ENCODE measurements around the gene MEOX1. TPM values are rescaled to one million over a fixed set of nuclear protein-coding genes. Genes with fewer than 3 reads are reported as not detected.

Gene MEOX1
- total and polyA plus RNA-seq, 2 of the 13 experiments (the other 11 are each of a cell fraction or from before 2014, with no cell fraction given) = not detected

- intact Hi-C loops (cut with micrococcal nuclease; ENCODE audit: unreplicated experiment) = no loop called here
- no peaks in the 10 kb centered on the region for H3K27me3 ChIP-seq (ENCODE audit: control insufficient read depth in 1 of 2, insufficient read depth in 2 of 2, low read length in 2 of 2)
- H3K9ac ChIP-seq (ENCODE audit: insufficient read depth, low read depth, low read length) = no peak overlapping the region
- no peak overlapping the region for H3K4me3 ChIP-seq (replicated peaks in 1 of 3; ENCODE audit: insufficient read depth in 1 of 3, low read depth in 2 of 3, low read length in 3 of 3)
- 81% methylated on average over 4 of the region's 4 CpGs for WGBS (ENCODE audit: low lambda C conversion rate)
- ChIA-PET CTCF (ENCODE audit: low intra/inter-chr PET ratio, low total read pairs) (no interaction called here), POLR2A (no interaction called here)
- H3K79me2 ChIP-seq (ENCODE audit: insufficient read depth, low read length) = no peaks in the 10 kb centered on the region
- no peaks in the 10 kb centered on the region for H3K9me3 ChIP-seq (ENCODE audit: low read length)
- H3K27ac ChIP-seq (ENCODE audit: extremely low read length, insufficient read depth, low read length) = no peak overlapping the region
- no peak overlapping the region for H2AFZ ChIP-seq (ENCODE audit: low read length)
- H4K20me1 ChIP-seq (ENCODE audit: insufficient read depth, low read length) = no peaks in the 10 kb centered on the region
- DNase-seq (ENCODE audit: low spot score) = no peak
- FAIRE-seq = no peak
- BruUV-seq (replicated peaks) = no TSS peak
- ATAC-seq = no peak
- in situ Hi-C loops (cut with HindIII; ENCODE audit: extremely low pct_ligation_motif_present, low pct_unique_long_range_greater_than_20kb) = no loop called here
- H3K4me2 ChIP-seq (ENCODE audit: low read depth, low read length) = no peak overlapping the region
- H3K36me3 ChIP-seq (replicated peaks in 1 of 2; ENCODE audit: control insufficient read depth in 1 of 2, insufficient read depth in 2 of 2, low read length in 2 of 2) = no peaks in the 10 kb centered on the region
- peaks cover 25% of the 10 kb centered on the region for H3K4me1 ChIP-seq (ENCODE audit: insufficient read depth, low read length)
- no peak for TF ChIP-seq ZNF546 (CRISPR knock-in tag; conservative IDR thresholded peaks at IDR 0.05)
- no peak for TF ChIP-seq FOXC1 (CRISPR knock-in tag; IDR thresholded peaks at IDR 0.05; ENCODE audit: borderline replicate concordance)
- TF ChIP-seq MBNL3 (CRISPR knock-in tag; conservative IDR thresholded peaks at IDR 0.05) = no peak
- no peak for TF ChIP-seq ZNF441 (CRISPR knock-in tag; IDR thresholded peaks at IDR 0.05; ENCODE audit: borderline replicate concordance)
- TF ChIP-seq ZNF367 (CRISPR knock-in tag; IDR thresholded peaks at IDR 0.05; ENCODE audit: borderline replicate concordance) = no peak
- no peak for TF ChIP-seq PBX3 (CRISPR knock-in tag; IDR thresholded peaks at IDR 0.05; ENCODE audit: borderline replicate concordance)
- TF ChIP-seq SMAD9 (CRISPR knock-in tag; IDR thresholded peaks at IDR 0.05) = no peak
- TF ChIP-seq HDAC6 (IDR thresholded peaks at IDR 0.05; ENCODE audit: low read depth, low read length) = no peak
- peak; percentile 49; the same call in 1 of the 2 replicates for TF ChIP-seq ZMYM3 (CRISPR knock-in tag; IDR thresholded peaks at IDR 0.05)
- peak; percentile 89 for TF ChIP-seq ZNF629 (CRISPR knock-in tag; conservative IDR thresholded peaks at IDR 0.05)
- no peak for TF ChIP-seq ZNF251 (CRISPR knock-in tag; IDR thresholded peaks at IDR 0.05)
- TF ChIP-seq TARDBP (CRISPR knock-in tag; IDR thresholded peaks at IDR 0.05) = no peak
- no peak for TF ChIP-seq MLXIP (CRISPR knock-in tag; IDR thresholded peaks at IDR 0.05; ENCODE audit: borderline replicate concordance)
- no peak for TF ChIP-seq CBX1 (IDR thresholded peaks at IDR 0.05; ENCODE audit: low read depth)
- TF ChIP-seq ATF7 (IDR thresholded peaks at IDR 0.05) = 0 out of 2 replicates have a peak, but pooled peaks have one; percentile 22
- no peak for TF ChIP-seq ATF7 (CRISPR knock-in tag; IDR thresholded peaks at IDR 0.05)
- no peak for TF ChIP-seq ZNF770 (CRISPR knock-in tag; IDR thresholded peaks at IDR 0.05)
- TF ChIP-seq ZNF274 (CRISPR knock-in tag; IDR thresholded peaks at IDR 0.05) = no peak
- TF ChIP-seq NFE2L1 (CRISPR knock-in tag; IDR thresholded peaks at IDR 0.05; ENCODE audit: borderline replicate concordance) = no peak
Observed at GRCh38 chr17:43598357-43599045, 63.2 kb downstream of the MEOX1 start.
